ENCODE results near the gene NUBP2.

NUBP2 gene

DNA sequence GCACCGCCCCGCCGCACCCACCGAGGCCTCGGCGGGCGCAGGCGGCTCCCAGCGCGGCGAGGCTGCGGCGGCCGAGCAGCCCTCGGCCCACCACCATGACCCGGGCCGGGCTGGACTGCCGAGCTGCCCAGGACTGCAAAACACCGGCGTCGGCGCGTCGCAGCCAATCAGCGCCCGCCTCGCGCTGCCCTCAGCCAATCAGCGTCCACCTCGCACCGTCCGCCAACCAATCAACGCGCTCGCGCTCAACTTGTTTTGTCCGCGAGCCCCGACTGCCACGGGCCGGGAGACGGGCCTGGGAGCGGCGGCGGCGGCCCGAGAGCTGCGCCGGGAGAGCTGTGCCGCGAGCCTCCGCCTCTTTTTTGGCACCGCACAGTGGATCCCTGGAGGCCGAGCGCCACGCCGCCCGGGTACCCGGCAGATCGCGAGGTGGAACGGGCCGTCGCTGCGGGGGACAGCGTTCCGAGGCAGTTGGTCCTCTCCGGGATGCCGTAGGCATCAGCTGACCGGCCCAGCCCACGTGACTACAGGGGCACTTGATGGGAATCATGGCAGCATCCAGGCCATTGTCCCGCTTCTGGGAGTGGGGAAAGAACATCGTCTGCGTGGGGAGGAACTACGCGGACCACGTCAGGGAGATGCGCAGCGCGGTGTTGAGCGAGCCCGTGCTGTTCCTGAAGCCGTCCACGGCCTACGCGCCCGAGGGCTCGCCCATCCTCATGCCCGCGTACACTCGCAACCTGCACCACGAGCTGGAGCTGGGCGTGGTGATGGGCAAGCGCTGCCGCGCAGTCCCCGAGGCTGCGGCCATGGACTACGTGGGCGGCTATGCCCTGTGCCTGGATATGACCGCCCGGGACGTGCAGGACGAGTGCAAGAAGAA is 44.2 kb downstream of the NUBP2 start, which contains the start of the genes FAHD1 and HAGH:
Gene FAHD1 (plus strand): TSS at position 516 of the 883 bp plus-strand sequence. CDS start 33 bp downstream, at position 549.
Gene HAGH (minus strand): TSS at position 135 of the 883 bp plus-strand sequence. CDS start 38 bp downstream, at position 97.
- peak; percentile 71 to 86 for DNase-seq (ENCODE audit: low read depth in 2 of 2)

DNA sequence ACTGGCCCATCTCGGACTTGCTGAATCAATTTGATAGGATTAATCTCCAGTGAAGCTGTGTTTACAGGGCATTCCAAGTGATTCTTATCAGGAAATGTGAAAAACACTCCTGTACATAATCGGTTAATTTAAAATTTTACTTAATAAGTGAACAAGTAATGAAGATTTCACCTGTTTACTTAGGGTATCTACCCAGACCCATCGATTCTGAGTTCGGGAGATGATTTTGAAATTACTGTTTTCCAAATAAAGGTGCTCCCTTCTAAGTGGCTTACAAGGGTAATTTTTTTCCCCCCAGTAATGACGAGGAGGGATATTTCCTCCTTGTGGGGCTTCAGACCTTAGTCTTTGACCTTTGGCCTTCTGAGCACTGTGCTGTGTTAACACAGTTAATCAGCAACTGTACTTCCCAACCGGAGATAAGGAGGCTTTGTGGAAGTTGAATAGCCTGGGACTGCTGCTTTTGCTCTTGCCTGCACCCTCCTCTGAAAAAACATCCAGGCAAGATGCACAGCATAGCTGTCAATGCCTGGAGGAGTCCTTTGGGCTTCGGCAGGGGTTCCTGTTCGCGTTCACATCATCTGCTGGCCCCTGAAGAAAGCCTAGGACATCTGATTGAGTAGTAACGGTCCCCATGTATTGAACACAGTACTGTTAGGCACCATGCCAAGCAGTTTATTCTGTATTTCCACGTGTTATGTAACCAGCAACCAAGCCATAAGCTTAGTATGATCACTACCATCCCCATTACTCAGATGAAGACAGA is 46.1 kb downstream of the NUBP2 start:
- no peak for DNase-seq (ENCODE audit: low read depth in 2 of 2)

DNA sequence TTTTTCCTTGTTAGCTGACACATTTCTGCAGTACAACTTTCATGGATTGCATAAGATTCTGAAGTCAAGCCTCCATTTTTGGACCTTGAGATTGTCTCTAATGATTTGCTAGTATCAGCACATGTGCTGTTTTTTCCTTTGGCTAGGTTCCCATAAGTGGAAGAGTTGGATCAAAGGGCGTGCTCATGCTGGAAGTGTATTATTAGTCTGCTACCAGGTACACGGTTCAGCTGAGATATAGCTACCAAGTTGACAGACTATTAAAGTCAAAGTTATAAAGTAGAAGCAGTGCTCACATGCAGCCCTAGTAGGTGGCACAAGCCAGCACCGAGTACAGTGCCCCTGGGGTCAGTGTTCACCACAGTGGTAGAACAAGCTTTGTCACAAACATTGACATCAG is 47.5 kb downstream of the NUBP2 start:
- DNase-seq (ENCODE audit: low read depth in 2 of 2), result no peak

DNA sequence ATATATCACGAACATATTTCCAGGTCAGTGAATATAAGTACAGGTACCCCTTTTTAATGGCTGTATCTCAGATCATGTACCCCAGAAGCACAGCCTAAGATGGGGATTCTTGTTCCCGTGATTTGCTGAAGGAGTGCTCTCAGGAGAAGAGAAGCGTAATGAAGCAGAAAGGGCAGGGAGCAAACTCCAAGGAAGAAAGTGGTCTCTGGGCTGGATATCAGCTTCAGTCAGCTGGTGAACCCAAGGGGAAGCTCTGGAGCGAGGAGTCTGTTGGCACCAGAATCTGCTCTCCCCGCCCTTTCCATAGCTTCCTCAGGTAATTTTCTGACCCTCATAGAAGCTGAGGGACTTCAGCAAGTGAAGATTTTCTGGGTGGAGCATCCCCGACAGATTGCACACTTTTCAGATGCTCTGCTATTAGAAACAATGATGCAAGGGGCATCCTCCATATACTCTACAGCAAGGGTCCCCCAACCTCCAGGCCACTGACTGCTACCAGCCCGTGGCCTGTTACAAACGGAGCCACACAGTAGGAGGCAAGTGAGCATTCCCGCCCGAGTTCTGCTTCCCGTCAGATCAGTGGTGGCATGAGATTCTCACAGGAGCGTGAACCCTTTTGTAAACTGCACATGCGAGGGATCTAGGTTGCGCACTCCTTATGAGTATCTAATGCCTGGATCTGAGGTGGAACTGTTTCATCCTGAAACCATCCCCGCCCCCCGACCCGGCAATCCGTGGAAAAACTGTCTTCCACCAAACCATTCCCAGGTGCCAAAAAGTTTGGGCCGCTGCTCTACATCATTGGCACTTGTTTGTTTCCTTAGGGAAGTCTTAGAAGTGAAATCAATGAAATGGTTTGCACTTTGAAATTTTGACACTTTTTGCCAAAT is 48.7 kb downstream of the NUBP2 start:
- no peak for DNase-seq (ENCODE audit: low read depth in 2 of 2)

DNA sequence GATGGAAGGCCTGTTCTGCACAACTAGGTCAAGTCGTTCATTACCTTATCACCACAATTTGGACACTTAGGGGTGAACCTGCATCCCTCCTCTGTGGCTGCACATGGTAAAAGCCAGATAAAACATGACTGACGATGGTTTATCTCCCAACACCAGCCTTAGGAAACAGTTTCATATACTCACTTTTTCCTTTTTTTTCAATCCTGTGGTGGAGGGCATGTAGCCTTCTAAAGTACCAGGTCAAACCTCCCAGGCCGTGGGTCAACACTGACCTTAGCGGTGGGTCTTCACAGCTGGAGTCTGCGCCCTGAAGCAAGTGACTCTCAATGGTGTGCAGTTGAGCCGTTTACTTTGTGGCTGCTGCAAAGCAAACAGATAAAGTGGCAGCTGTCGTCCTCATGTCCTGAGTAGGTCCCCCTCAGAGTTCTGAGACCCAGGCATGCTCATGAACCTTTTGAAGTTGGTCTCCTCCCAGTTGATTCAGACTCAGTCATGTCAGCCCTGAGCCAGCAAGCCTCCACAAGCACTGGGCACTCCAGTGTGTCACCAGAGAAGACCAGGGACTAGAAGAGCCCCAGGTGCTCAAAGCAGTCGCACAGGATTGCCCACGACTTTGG is 50.2 kb downstream of the NUBP2 start:
- DNase-seq (ENCODE audit: low read depth in 2 of 2), result no peak

DNA sequence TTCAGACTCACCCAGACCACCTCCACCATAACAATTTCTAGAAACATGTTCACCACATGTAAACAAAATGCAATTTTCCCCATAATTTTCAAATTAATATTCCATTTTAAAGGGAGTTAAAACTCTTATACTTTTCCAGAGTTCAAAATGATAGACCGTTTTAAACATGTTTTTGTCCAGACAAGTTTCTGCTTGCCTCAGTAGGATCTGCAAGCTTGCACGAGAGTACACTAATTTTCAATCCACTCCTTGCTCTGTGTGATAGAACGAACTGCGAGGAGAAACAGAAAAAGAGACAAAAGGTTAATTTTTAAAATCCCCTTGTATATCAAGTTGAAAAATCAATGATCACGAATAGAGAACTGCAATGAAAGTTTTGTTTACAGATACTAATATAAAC is 51.3 kb downstream of the NUBP2 start:
- DNase-seq (ENCODE audit: low read depth in 2 of 2), result no peak

Measured in stimulated activated CD4-positive, alpha-beta T cell treated with anti-CD3 and anti-CD28 coated beads, Interleukin-1b, Interleukin-23, amount 100 ng/mL, for 1 hour (primary cell).